Stimulated activated naive CD8-positive, alpha-beta T cell treated with anti-CD3 and anti-CD28 coated beads, Interleukin-15, amount 100 ng/mL, for 72 hours (primary cell): ENCODE results near the gene INPP5A.
A peak's percentile ranks its signal among the peaks of the same experiment; 100 is the strongest.

Experiments used
- ATAC-seq: fragments of 150-1000 bp; cut with Tn5 transposase; 2 replicates; pipeline ENCODE4 v1.10.0; 2021; ENCODE audit warnings: mild to moderate bottlenecking, moderate library complexity
- DNase-seq, 2 donors: peaks; one replicate each; pipeline ENCODE4 v3.0.0; 2021 to 2022
- H3K27ac Mint-ChIP-seq, 2 donors: one replicate each; pipeline ENCODE4 v1.8.0; 2022; ENCODE audit warnings: mild to moderate bottlenecking in 2 of 2, mixed read lengths in 2 of 2, moderate library complexity in 2 of 2
- H3K27me3 Mint-ChIP-seq: one replicate; pipeline ENCODE4 v1.8.0; 2022; ENCODE audit warnings: mixed read lengths
- H3K4me1 Mint-ChIP-seq: one replicate; pipeline ENCODE4 v1.8.0; 2022; ENCODE audit warnings: mild to moderate bottlenecking, mixed read lengths
- H3K4me3 Mint-ChIP-seq, 2 donors: one replicate each; pipeline ENCODE4 v1.8.0; 2022; ENCODE audit warnings: mild to moderate bottlenecking in 2 of 2, mixed read lengths in 2 of 2, moderate library complexity in 1 of 2
- H3K9me3 Mint-ChIP-seq, 2 donors: one replicate each; pipeline ENCODE4 v1.8.0; 2022; ENCODE audit warnings: mixed read lengths in 2 of 2

The INPP5A gene

DNA sequence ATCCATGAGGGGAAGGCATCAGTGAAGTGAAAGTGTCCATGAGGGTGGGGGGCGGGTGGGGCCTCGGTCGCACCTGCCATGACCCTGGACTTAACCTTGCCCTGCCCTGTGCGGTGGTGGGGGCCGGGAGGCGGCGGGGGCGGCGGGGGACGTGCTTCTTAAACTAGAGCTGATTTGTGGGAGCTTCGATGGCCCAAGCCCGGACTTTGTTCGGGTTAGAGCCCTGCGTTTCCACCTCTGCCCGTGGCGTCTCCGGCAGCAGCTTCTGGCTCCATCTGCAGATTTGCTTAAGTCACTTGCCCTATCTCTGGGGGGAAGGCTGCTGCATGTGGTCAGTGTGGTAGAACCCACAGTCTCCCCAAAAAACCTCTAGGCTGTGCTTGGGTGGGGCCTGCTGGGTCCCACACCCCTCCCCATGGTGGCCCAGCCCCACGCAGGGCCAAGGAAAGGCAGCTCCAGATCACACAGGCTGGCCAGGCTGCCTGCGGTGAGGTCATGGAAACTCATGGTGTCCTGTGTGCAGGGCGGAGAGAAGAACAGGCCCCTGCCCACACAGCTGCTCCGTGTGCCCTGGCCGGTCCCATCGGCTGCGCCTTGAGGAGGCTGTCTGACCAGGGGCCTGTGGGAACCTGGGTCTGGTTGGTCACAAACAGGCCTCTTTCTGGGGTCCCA lies 93.2 kb downstream of the INPP5A start:
- Mint-ChIP-seq H3K27me3 (no peaks in the 10 kb centered on the region), H3K27ac (peak overlapping the region in 1 of 2 donors; percentile 67), H3K4me1 (peaks cover 51% of the 10 kb centered on the region), H3K4me3 (no peak overlapping the region), H3K9me3 (no peaks in the 10 kb centered on the region)
- DNase-seq = no peak
- no peak for ATAC-seq

DNA sequence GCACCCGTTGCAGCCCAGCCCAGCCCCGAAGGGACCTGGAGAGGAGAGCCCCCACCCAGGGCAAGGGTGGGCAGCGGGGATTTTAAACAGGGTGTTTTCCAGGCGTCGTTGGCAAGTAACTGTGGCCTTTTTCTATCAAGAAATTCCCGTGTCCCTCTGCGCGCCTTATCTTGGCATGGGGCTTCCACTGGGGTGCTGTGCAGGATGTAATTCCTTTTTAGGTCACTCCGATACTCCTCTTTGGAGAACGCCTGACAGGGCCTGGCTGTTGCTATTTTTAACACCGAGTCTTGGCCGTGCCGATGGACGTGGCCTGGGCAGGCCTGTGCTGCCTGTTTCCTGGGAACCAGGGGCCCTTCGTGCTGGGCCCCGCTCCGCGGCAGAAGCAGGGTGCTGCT lies 93.8 kb downstream of the INPP5A start:
- no peak overlapping the region for H3K4me3 Mint-ChIP-seq
- no peaks in the 10 kb centered on the region for H3K9me3 Mint-ChIP-seq
- DNase-seq (no peak), ATAC-seq (no peak)
- H3K27ac Mint-ChIP-seq = peak overlapping the region in 1 of 2 donors; percentile 67
- H3K27me3 Mint-ChIP-seq = no peaks in the 10 kb centered on the region
- peaks cover 47% of the 10 kb centered on the region for H3K4me1 Mint-ChIP-seq

DNA sequence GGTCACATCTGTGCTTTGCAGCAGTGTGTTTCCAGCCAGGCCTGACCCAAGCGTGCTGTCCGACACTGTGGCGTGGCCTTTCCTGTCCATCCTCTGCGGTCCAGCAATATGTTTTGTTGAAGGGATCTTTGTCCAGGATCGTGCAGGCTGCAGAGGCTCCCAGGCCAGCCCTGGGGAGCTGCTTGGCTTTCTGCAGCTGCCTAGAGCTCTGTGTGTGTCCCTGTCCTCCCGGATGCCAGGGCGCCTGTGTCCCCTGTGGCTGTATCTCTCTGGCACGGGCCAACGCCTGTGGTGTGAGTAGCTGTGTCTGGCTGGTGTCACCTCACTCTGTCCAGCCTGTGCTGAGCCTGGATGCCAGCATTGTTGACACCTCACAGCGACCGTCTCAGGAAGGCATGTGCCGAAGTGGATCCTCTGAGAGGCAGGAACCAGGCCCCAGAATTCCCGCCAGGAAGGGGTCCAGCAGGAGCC lies 94.5 kb downstream of the INPP5A start:
- no peaks in the 10 kb centered on the region for H3K27me3 Mint-ChIP-seq
- no peak overlapping the region for H3K4me3 Mint-ChIP-seq
- no peak overlapping the region for H3K27ac Mint-ChIP-seq
- ATAC-seq = no peak
- H3K9me3 Mint-ChIP-seq = no peaks in the 10 kb centered on the region
- H3K4me1 Mint-ChIP-seq = peaks cover 42% of the 10 kb centered on the region
- DNase-seq = no peak

DNA sequence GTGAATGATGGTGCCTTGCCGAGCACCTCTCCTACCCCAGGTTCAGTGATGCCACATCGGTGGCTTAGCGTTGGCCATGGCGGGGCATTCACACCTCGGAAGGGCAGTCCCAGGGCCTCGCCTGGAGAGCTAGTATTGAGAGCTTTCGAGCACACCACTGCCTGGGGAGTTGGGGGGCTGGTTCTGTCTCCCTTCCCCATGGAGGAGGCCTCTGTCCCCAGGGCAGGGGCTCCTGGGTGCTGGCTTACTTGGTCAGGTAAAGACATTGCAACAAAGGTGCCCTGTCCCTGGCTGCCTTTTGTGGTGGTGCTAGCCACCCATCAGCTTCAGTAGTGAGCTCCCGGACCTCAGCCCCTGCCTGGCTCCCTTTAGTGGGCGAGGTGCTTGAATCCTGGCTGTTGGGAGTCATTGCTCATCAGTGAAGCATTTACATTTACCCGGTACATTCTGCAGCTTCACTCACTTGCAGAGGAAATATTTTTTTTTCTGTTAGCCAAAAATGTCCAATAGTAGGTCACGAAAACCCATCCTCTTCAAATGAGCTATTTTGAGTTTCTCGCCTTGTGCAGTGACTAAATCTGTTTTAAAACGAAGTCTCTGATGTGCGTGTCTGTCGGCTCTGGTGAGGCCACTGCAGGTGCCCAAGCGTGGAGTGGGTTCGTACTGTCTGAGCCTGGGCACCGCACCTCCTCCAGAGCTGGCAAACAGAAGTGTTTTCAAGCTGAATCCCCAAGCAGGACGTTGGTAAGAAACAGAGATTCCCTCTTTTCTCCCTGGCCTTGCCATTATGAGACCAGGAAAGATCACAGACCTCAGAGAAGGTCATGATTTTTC lies 95.5 kb downstream of the INPP5A start:
- H3K4me3 Mint-ChIP-seq = no peak overlapping the region
- no peak for ATAC-seq
- H3K27me3 Mint-ChIP-seq = no peaks in the 10 kb centered on the region
- H3K27ac Mint-ChIP-seq = no peak overlapping the region
- no peaks in the 10 kb centered on the region for H3K9me3 Mint-ChIP-seq
- DNase-seq = no peak
- H3K4me1 Mint-ChIP-seq = peaks cover 42% of the 10 kb centered on the region

DNA sequence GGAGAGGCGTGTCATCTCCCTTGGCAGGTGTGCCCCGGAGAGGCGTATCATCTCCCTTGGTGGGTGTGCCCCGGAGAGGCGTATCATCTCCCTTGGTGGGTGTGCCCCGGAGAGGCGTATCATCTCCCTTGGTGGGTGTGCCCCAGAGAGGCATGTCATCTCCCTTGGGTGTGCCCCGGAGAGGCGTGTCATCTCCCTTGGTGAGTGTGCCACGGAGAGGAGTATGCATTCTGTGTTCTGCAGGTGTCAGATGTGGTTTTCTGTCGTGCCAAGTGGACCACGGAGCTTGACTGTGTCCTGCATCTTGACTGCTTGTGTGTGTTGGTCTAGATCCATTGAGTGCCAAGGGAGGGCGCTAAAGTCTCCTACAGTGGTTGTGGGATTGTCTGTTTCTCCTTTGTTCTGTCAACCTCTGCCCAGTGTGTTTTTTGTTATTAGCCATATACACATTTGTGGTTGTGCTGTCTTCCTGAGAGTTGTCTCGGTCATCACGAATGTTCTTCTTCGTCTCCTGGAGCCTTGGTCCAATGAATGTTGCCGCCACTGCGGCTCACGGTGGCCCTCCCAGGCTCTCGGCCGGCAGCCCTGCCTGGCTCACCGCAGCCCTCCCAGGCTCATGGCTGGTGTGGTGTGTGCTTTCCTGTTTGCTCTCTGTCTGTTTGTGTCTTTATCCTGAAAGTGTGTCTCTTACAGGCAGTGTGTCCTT lies 96.8 kb downstream of the INPP5A start:
- ATAC-seq = no peak
- no peaks in the 10 kb centered on the region for H3K27me3 Mint-ChIP-seq
- peaks cover 34% of the 10 kb centered on the region for H3K4me1 Mint-ChIP-seq
- peak overlapping the region in 1 of 2 donors; percentile 0 for H3K27ac Mint-ChIP-seq
- DNase-seq = no peak
- no peaks in the 10 kb centered on the region for H3K9me3 Mint-ChIP-seq
- no peak overlapping the region for H3K4me3 Mint-ChIP-seq

DNA sequence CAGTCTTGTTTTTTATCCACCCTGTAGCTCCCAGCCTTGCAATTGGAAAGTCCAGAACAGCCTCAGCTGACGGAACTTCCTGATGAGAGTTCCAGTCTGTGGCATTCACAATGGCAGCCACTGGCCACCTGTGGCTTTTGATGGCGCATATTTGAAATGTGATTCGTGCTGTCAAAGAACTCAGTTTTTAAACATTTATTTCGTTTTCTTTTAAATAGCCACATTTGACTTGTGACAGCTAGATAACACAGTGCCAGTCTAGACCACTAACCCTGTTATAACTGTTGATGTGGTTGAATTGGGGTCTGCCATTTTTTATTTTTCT lies 97.3 kb downstream of the INPP5A start:
- no peaks in the 10 kb centered on the region for H3K27me3 Mint-ChIP-seq
- peaks cover 29% of the 10 kb centered on the region for H3K4me1 Mint-ChIP-seq
- no peak overlapping the region for H3K4me3 Mint-ChIP-seq
- no peak for DNase-seq
- H3K9me3 Mint-ChIP-seq = no peaks in the 10 kb centered on the region
- peak overlapping the region in 1 of 2 donors; percentile 0 for H3K27ac Mint-ChIP-seq
- no peak for ATAC-seq

DNA sequence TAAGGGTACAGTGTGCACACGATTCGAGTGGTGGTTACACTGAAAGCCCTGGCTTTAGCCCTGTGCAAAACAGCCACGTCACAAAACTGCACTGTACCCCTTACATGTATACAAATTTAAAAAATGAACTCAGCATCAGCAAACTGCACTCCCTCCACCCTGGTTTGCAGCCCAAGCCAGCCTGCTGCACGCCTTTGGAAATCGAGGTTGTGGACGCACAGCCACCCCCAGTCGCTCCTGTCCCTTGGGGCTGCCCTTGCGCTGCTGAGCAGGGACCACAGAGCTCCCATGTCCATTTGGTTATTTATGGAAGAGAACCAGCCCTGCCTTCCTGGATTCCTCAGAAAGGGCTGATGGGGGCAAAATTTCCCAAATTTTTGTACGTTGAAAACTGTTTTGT lies 98.8 kb downstream of the INPP5A start:
- no peaks in the 10 kb centered on the region for H3K27me3 Mint-ChIP-seq
- no peak for ATAC-seq
- H3K4me1 Mint-ChIP-seq = peaks cover 37% of the 10 kb centered on the region
- H3K9me3 Mint-ChIP-seq = no peaks in the 10 kb centered on the region
- no peak for DNase-seq
- no peak overlapping the region for H3K27ac Mint-ChIP-seq
- H3K4me3 Mint-ChIP-seq = no peak overlapping the region

DNA sequence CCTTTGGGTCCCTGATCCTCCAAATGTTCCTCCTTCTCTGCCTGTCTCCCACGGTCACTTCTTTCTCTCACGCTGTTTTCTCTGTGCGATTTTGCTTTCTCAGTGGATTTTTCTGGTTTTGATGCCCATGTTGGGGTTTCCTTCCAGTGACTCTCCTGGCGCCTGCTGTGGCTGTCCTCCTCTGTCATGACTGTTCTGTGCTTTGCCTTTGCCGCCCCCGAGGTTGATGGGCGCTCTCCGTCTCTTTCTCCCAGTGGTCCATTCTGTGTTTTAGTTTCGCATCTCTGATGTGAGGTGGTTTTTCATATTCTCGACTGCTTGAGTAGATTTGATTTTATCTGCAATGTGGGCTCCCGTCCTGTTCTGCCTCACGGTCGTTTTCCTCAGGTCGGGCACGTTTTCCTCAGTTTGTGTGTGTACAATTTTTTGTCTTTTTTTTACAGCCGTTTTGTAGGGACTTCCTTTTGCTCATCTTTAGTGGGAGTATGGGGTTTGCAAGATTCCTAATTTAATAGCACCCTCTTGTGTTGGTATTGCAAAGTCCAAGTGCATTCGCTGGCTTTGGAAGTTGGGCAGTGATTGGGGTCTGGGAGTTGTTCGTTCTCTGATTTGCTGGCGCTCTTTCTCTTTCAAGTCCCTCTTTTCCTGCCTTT lies 100.0 kb downstream of the INPP5A start:
- Mint-ChIP-seq H3K9me3 (no peaks in the 10 kb centered on the region), H3K27me3 (no peaks in the 10 kb centered on the region), H3K4me1 (peaks cover 45% of the 10 kb centered on the region), H3K27ac (peak overlapping the region in 1 of 2 donors; percentile 59), H3K4me3 (no peak overlapping the region)
- ATAC-seq = peak; percentile 70
- DNase-seq = no peak

DNA sequence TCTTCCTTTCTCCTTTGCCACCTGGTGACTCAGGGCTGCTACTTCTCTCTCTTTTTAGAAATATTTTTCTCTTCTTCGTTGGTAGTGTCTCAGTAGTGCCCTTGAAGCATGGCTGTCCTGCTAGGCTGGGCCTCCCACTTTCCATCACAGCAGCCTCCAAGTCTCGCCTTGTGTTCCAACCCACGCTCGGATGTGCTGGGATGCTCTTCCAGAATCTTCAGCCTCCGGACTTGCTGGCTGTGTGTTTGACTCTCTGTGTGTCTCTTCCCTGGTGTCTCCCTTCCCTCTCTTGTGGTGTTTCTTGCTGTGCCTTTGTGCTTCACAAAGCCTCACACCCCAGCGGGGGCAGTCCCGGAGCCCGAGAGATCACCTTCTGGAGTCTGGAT lies 100.5 kb downstream of the INPP5A start:
- Mint-ChIP-seq H3K27me3 (no peaks in the 10 kb centered on the region), H3K4me3 (no peak overlapping the region), H3K27ac (no peak overlapping the region), H3K4me1 (peaks cover 45% of the 10 kb centered on the region), H3K9me3 (no peaks in the 10 kb centered on the region)
- ATAC-seq = no peak
- no peak for DNase-seq

DNA sequence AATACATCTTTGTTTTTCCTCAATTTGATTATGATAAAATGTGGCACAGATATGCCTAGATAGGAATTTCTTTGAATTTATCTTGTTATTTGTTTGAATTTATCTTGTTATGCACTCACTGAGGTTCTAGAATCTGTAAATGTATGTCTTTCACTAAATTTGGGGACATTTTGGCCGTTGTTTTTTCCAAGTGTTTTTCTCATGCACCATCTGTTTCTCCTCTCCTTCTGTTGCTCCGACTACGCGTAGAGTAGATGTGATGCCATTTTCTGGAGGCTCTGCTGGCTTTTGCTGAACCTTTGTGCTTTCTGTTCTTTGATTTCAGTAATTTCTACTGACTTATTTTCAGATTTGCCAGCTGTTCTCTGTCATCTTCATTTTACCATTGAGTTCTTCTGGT lies 101.9 kb downstream of the INPP5A start:
- no peaks in the 10 kb centered on the region for H3K9me3 Mint-ChIP-seq
- peaks cover 37% of the 10 kb centered on the region for H3K4me1 Mint-ChIP-seq
- H3K27me3 Mint-ChIP-seq = no peaks in the 10 kb centered on the region
- no peak for DNase-seq
- H3K27ac Mint-ChIP-seq = no peak overlapping the region
- no peak for ATAC-seq
- no peak overlapping the region for H3K4me3 Mint-ChIP-seq

DNA sequence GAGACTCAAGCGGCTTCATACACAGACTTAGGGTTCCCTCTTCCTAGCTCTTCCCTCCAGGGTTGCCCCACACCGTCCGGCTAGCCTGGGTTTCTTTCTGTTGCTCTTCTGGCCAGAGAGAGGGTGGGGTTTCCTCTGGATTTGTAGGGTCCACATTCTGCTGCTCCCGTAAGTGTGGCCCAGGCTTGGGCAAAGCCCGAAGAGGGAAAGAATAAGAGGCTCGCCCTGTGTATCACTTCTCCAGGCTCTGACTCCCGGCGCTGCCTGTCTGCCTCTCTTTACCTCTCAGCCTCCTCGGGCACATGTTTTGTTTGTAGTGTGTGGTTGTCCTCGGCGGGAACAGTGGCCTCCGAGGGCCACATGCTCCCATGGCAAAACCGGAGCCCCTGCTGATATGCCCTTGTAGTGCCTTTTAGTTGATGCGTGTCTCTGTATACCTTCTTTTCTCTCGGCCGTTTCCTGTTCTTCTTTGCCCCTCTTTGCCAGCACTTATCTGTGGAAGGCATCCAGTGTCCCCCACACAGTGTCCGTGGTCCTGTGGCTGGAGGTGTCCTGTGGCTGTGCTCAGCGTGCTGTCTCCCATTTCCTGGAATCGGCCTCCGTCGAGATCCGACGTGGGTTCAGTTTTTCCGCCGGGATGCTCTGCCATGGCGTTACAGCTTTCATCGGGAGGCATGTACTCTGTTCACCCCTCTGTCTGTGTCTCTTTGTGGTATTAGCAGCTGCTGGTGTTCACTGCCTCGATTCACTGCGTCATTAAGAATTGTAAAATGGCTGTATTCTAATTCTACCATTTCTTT lies 102.9 kb downstream of the INPP5A start:
- peak overlapping the region; percentile 22 to 83 for H3K27ac Mint-ChIP-seq
- DNase-seq (no peak), ATAC-seq (no peak)
- H3K27me3 Mint-ChIP-seq = no peaks in the 10 kb centered on the region
- no peaks in the 10 kb centered on the region for H3K9me3 Mint-ChIP-seq
- peaks cover 31% of the 10 kb centered on the region for H3K4me1 Mint-ChIP-seq
- no peak overlapping the region for H3K4me3 Mint-ChIP-seq

DNA sequence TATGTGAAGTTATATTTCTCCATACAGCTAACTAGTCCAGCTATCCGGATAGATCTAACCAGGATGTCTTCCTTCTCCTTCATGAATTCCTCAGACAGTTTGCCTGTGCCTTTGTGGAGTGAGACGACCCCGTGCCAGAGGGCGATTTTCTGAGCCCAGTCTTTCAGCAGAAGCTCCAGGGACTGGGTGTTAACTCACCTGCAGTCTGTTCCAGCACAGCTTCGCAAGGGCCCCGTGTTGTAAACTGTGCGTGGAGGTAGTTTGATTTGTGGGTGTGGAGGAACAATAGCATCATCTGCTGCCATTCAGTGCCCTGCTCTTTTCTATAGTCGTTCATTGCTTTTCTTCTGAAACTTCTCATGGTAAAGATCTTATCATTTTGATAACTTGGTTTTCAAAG lies 103.8 kb downstream of the INPP5A start:
- H3K4me1 Mint-ChIP-seq = peaks cover 31% of the 10 kb centered on the region
- no peak overlapping the region for H3K4me3 Mint-ChIP-seq
- DNase-seq = no peak
- H3K9me3 Mint-ChIP-seq = no peaks in the 10 kb centered on the region
- no peaks in the 10 kb centered on the region for H3K27me3 Mint-ChIP-seq
- H3K27ac Mint-ChIP-seq = peak overlapping the region in 1 of 2 donors; percentile 23
- no peak for ATAC-seq

DNA sequence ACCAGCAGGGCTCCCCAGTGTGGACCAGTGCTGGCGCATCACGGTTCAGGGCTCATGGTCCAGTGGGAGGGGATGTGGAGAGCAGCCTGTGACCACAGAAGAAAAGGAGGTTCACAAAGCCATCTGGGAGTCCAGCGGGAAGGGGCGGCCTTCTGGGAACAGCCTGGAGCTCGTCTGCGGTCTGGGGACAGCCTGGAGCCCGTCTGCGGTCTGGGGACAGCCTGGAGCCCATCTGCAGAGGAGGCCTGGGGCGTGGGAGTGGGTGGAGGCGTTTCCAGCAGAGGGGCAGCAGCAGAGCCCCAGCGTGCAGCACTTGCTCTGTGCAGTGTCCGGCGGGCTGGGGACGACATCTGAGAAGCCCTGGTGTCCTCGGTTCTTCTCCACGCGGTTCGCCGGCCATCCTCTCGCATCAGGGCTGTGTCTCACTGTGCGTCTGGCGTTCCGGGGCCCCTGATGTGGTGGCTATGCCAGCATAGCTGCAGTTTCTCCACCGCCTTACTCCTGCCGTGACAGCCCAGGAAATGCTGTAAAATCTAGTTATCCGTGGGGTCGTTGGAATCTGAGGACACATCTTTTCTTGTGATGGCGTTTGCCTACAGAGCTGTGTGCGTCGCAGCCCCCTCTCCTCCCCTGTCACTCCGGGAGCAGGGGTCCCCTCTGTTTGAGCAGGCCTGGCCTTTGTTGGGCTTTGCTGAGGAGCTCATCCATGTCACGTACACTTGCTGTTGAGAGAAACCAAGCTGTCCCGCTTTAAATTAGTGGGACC lies 104.6 kb downstream of the INPP5A start:
- H3K4me3 Mint-ChIP-seq = no peak overlapping the region
- no peak overlapping the region for H3K27ac Mint-ChIP-seq
- H3K27me3 Mint-ChIP-seq = no peaks in the 10 kb centered on the region
- ATAC-seq = no peak
- DNase-seq = no peak
- no peaks in the 10 kb centered on the region for H3K9me3 Mint-ChIP-seq
- peaks cover 30% of the 10 kb centered on the region for H3K4me1 Mint-ChIP-seq

DNA sequence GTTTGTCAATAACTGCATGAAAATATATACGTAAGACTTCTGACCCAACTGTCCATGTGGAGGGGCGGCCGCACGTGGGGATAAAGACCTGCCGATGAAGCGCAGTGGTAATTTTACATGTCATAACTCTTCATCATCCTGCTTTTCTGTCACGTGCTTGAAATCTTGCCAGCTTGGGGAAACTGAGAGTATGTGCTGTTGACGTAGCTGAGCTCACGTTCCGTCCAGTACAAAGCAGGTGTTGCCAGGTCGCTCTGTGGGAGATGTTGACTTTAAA lies 105.1 kb downstream of the INPP5A start:
- no peak for ATAC-seq
- no peak overlapping the region for H3K27ac Mint-ChIP-seq
- H3K4me3 Mint-ChIP-seq = no peak overlapping the region
- H3K27me3 Mint-ChIP-seq = no peaks in the 10 kb centered on the region
- H3K4me1 Mint-ChIP-seq = peaks cover 25% of the 10 kb centered on the region
- DNase-seq = no peak
- H3K9me3 Mint-ChIP-seq = no peaks in the 10 kb centered on the region
